PC-3 (cell line): Measurements from ENCODE around the gene AJAP1. TPM values are rescaled to one million over a fixed set of nuclear protein-coding genes. Genes with fewer than 3 reads are reported as not detected.

ENCODE experiments used
- ATAC-seq: fragments of 200-7000 bp; cut with Tn5 transposase; 2 replicates; pipeline ENCODE4 v1.9.1; 2020; ENCODE audit warnings: mild to moderate bottlenecking, moderate library complexity
- BruUV-seq: library from RNA; stranded (reverse); fragments of 400-500 nt; replicated peaks from 2 replicates; lab custom pipeline; 2021; lab: Mats Ljungman, UMichigan
- CTCF ChIA-PET: fragments of 300-600 bp; sonication (Branson Sonifier 250); formaldehyde crosslinking; loops from one replicate; lab custom pipeline; 2022; ENCODE audit warnings: antibody characterized with exemption; lab: Charles Lee
- POLR2A ChIA-PET: fragments of 300-600 bp; sonication (Branson Sonifier 250); formaldehyde crosslinking; loops from one replicate; lab custom pipeline; 2022; ENCODE audit warnings: antibody characterized with exemption; ENCODE audit not compliant: unreplicated experiment; lab: Charles Lee
- DNase-seq: peaks from one replicate; pipeline ENCODE4 v3.0.0-alpha.2; 2015
- H2AFZ ChIP-seq: fragments of 300-600 bp; sonication (generic); 2 replicates; pipeline ENCODE4 v1.6.0; 2016; ENCODE audit warnings: antibody characterized with exemption, low read length
- H3F3A ChIP-seq: fragments of 300-600 bp; sonication (generic); one replicate; pipeline ENCODE4 v1.6.0; 2017; ENCODE audit warnings: antibody characterized with exemption, low read length, control low read depth, mild to moderate bottlenecking; ENCODE audit not compliant: unreplicated experiment
- H3K27ac ChIP-seq: fragments of 300-600 bp; sonication (generic); 2 replicates; pipeline ENCODE4 v1.5.1; 2016; ENCODE audit warnings: mild to moderate bottlenecking, low read length
- H3K27me3 ChIP-seq: fragments of 300-600 bp; sonication (generic); 2 replicates; pipeline ENCODE4 v1.6.1; 2016; ENCODE audit warnings: low read length, mixed read lengths
- H3K36me3 ChIP-seq: fragments of 300-600 bp; sonication (generic); 2 replicates; pipeline ENCODE4 v1.6.1; 2016; ENCODE audit warnings: low read depth, mixed run types, low read length, mixed read lengths
- H3K4me1 ChIP-seq: fragments of 300-600 bp; sonication (generic); 2 replicates; pipeline ENCODE4 v1.5.1; 2016; ENCODE audit warnings: low read length; ENCODE audit not compliant: insufficient read depth
- H3K4me2 ChIP-seq: fragments of 300-600 bp; sonication (generic); 2 replicates; pipeline ENCODE4 v1.6.0; 2016; ENCODE audit warnings: low read length
- H3K4me3 ChIP-seq: fragments of 300-600 bp; sonication (generic); 2 replicates; pipeline ENCODE4 v1.5.1; 2016; ENCODE audit warnings: mild to moderate bottlenecking, low read length, mixed read lengths
- H3K79me2 ChIP-seq: fragments of 300-600 bp; sonication (generic); 2 replicates; pipeline ENCODE4 v1.6.1; 2017; ENCODE audit warnings: low read length, mixed read lengths
- H3K9ac ChIP-seq: fragments of 300-600 bp; sonication (generic); 2 replicates; pipeline ENCODE4 v1.6.0; 2016; ENCODE audit warnings: mild to moderate bottlenecking, low read length
- H3K9me2 ChIP-seq: fragments of 300-600 bp; sonication (generic); replicated peaks from 2 replicates; pipeline ENCODE4 v1.6.1; 2016; ENCODE audit warnings: mixed run types, low read length, mixed read lengths
- H3K9me3 ChIP-seq: fragments of 300-600 bp; sonication (generic); 2 replicates; pipeline ENCODE4 v1.6.1; 2016; ENCODE audit warnings: low read length, mixed read lengths
- H4K20me1 ChIP-seq: fragments of 300-600 bp; sonication (generic); 2 replicates; pipeline ENCODE4 v1.6.1; 2016; ENCODE audit warnings: low read length, mixed read lengths
- CTCF ChIP-seq: fragments of 300-600 bp; sonication (generic); conservative IDR thresholded peaks from 2 replicates; pipeline ENCODE4 v1.5.1; 2017; ENCODE audit warnings: antibody characterized with exemption, low read depth, mild to moderate bottlenecking, low read length
- EZH2 ChIP-seq: fragments of 300-600 bp; sonication (generic); IDR thresholded peaks from one replicate; pipeline ENCODE4 v1.6.1; 2017; ENCODE audit warnings: antibody characterized with exemption, mild to moderate bottlenecking, low read length; ENCODE audit not compliant: unreplicated experiment
- EZH2phosphoT487 ChIP-seq: fragments of 300-600 bp; sonication (generic); IDR thresholded peaks from 2 replicates; pipeline ENCODE4 v1.6.1; 2018; ENCODE audit warnings: mild to moderate bottlenecking, antibody characterized with exemption, low read length, borderline replicate concordance
- intact Hi-C: fragments of 100-400 bp; cut with micrococcal nuclease; formaldehyde crosslinking; loops from 2 replicates; pipeline ENCODE4 v1.9.0; 2023
- total RNA-seq: library from RNA; depleted of rRNA; stranded (reverse); fragments of >200 nt; gene quantifications from 2 replicates; pipeline ENCODE4 v1.2.3, GENCODE V29; 2014

Gene AJAP1
- total RNA-seq, 1 experiment from 2014 or later = not detected

- Histone ChIP-seq H3K27me3 (peaks cover 12% of the 10 kb centered on the region; the same call in 1 of the 2 replicates), H3K4me2 (no peak overlapping the region), H3K9me3 (no peaks in the 10 kb centered on the region), H3K9ac (no peak overlapping the region), H3K9me2 (no peaks in the 10 kb centered on the region), H3K4me1 (no peaks in the 10 kb centered on the region), H2AFZ (no peak overlapping the region), H3F3A (no peaks in the 10 kb centered on the region), H3K4me3 (no peak overlapping the region), H3K27ac (no peak overlapping the region), H3K36me3 (no peaks in the 10 kb centered on the region), H4K20me1 (no peaks in the 10 kb centered on the region), H3K79me2 (no peaks in the 10 kb centered on the region)
- ATAC-seq (no peak), DNase-seq (no peak)
- TF ChIP-seq CTCF (no peak), EZH2 (no peak), EZH2phosphoT487 (no peak)
- ChIA-PET POLR2A (no interaction called here), CTCF (no interaction called here)
- intact Hi-C loops = no loop called here
- BruUV-seq = no TSS peak
Measured at GRCh38 chr1:4743978-4744750, 89.8 kb downstream of the AJAP1 start.

- H3K9me2 ChIP-seq = no peaks in the 10 kb centered on the region
- no peaks in the 10 kb centered on the region for H3K79me2 ChIP-seq
- no peak overlapping the region for H3K27ac ChIP-seq
- no peaks in the 10 kb centered on the region for H3K4me1 ChIP-seq
- H3K27me3 ChIP-seq = peaks cover 12% of the 10 kb centered on the region; the same call in 1 of the 2 replicates
- no peak overlapping the region for H3K9ac ChIP-seq
- no peak overlapping the region for H3K4me3 ChIP-seq
- H3K9me3 ChIP-seq = no peaks in the 10 kb centered on the region
- H2AFZ ChIP-seq = no peak overlapping the region
- ATAC-seq (no peak), DNase-seq (no peak)
- H3K36me3 ChIP-seq = no peaks in the 10 kb centered on the region
- TF ChIP-seq EZH2 = no peak
- TF ChIP-seq CTCF = no peak
- no peak for TF ChIP-seq EZH2phosphoT487
- BruUV-seq = no TSS peak
- H4K20me1 ChIP-seq = no peaks in the 10 kb centered on the region
- intact Hi-C loops = no loop called here
- no peaks in the 10 kb centered on the region for H3F3A ChIP-seq
- ChIA-PET CTCF (no interaction called here), POLR2A (no interaction called here)
- no peak overlapping the region for H3K4me2 ChIP-seq
Measured at GRCh38 chr1:4745560-4745959, 91.2 kb downstream of the AJAP1 start.

GRCh38 chr1:4749406-4749805 lies 95.0 kb downstream of the AJAP1 start:
- Histone ChIP-seq H3K4me1 (no peaks in the 10 kb centered on the region), H3K4me2 (no peak overlapping the region), H3K36me3 (no peaks in the 10 kb centered on the region), H3K27ac (no peak overlapping the region), H3K4me3 (no peak overlapping the region), H3K9me2 (no peaks in the 10 kb centered on the region), H3K9ac (no peak overlapping the region), H3K9me3 (peaks cover 8% of the 10 kb centered on the region; the same call in 1 of the 2 replicates), H2AFZ (no peak overlapping the region), H4K20me1 (no peaks in the 10 kb centered on the region), H3F3A (no peaks in the 10 kb centered on the region), H3K27me3 (peaks cover 8% of the 10 kb centered on the region; the same call in 1 of the 2 replicates), H3K79me2 (no peaks in the 10 kb centered on the region)
- no peak for ATAC-seq
- no peak for DNase-seq
- intact Hi-C loops = no loop called here
- no TSS peak for BruUV-seq
- CTCF ChIA-PET = no interaction called here
- no peak for TF ChIP-seq CTCF
- TF ChIP-seq EZH2 = no peak
- TF ChIP-seq EZH2phosphoT487 = no peak
- POLR2A ChIA-PET = no interaction called here
